Heart right ventricle (tissue), 16 donors: ENCODE data around the gene FBRS. TPM values are rescaled to one million over a fixed set of nuclear protein-coding genes. Genes with fewer than 3 reads are reported as not detected.

Experiments used
- ATAC-seq, 8 donors: fragments of 200-7000 bp; cut with Tn5 transposase; one replicate each; pipeline ENCODE4 v1.9.1; 2020; ENCODE audit warnings: mild to moderate bottlenecking in 8 of 8, moderate library complexity in 8 of 8, moderate number of reproducible peaks in 1 of 8
- DNase-seq, 2 donors: peaks; one replicate each; pipeline ENCODE4 v3.0.0-alpha.2; 2020
- H3K27ac ChIP-seq, 10 donors: fragments of 200-600 bp; sonication (generic) in 2 of 10; one replicate each; pipeline versions ENCODE4 v1.5.0 to v1.8.0; 2020 to 2022; ENCODE audit warnings: mild to moderate bottlenecking in 3 of 10
- H3K27me3 ChIP-seq, 7 donors: fragments of 200-600 bp; one replicate each; pipeline ENCODE4 v1.8.0; 2021 to 2022; ENCODE audit warnings: mild to moderate bottlenecking in 2 of 7
- H3K36me3 ChIP-seq, 9 donors: fragments of 200-600 bp; sonication (generic) in 1 of 9; one replicate each; pipeline versions ENCODE4 v1.5.0 to v1.8.0; 2020 to 2022; ENCODE audit warnings: mild to moderate bottlenecking in 2 of 9
- H3K4me1 ChIP-seq, 9 donors: fragments of 200-600 bp; sonication (generic) in 1 of 9; one replicate each; pipeline versions ENCODE4 v1.5.0 to v1.8.0; 2020 to 2022; ENCODE audit warnings: mild to moderate bottlenecking in 4 of 9
- H3K4me3 ChIP-seq, 10 donors: fragments of 200-600 bp; sonication (generic) in 2 of 10; one replicate each; pipeline versions ENCODE4 v1.5.0 to v1.8.0; 2020 to 2022; ENCODE audit warnings: mild to moderate bottlenecking in 7 of 10, moderate library complexity in 2 of 10
- H3K9me3 ChIP-seq, 11 donors: fragments of 200-600 bp in 10 of 11; sonication (generic) in 2 of 11; one replicate each; pipeline versions ENCODE4 v1.5.0 to v1.8.0; 2013 to 2022; ENCODE audit warnings: mild to moderate bottlenecking in 2 of 11, control low read depth in 1 of 11, moderate library complexity in 1 of 11
- whole genome bisulfite sequencing, 2 donors: extraction: QIAGEN DNeasy Blood & Tissue Kit; methylation state at CpG; one replicate each; pipeline ENCODE4 v1.1.7; 2013; ENCODE audit warnings: inconsistent platforms in 1 of 2; 5-methylcytosine and 5-hydroxymethylcytosine counted together
- intact Hi-C, 10 donors: fragments of 100-400 bp; cut with DNase I; formaldehyde crosslinking; loops; one replicate each; pipeline versions ENCODE4 v1.11.1 to v1.14.2; 2022
- polyA plus RNA-seq, 2 donors: library from polyadenylated mRNA; stranded (reverse); fragments of 200-250 nt; gene quantifications; one replicate each; pipeline ENCODE4 v1.2.3, GENCODE V29; 2013
- total RNA-seq, 10 donors: library from RNA; stranded (reverse); fragmentation: NEBNext Ultra II Directional in 3 of 10; extraction: Animal tissue kit (Norgen Biotek cat#: 25700) in 3 of 10; gene quantifications; one replicate each; pipeline versions ENCODE4 v1.2.1 to v1.2.4, GENCODE V29; 2021 to 2023
- TF ChIP-seq, protein P1 (sequence below), 9 donors: fragments of 200-600 bp; sonication (generic) in 2 of 9; IDR thresholded peaks; one replicate each; pipeline versions ENCODE4 v1.5.0 to v1.8.0; 2021 to 2022; ENCODE audit warnings: antibody characterized with exemption in 9 of 9, mild to moderate bottlenecking in 5 of 9, moderate library complexity in 1 of 9
- donor health status: Arrhythmogenic right ventricular cardiomyopathy.
- donor health status: ischemic (EF 13 %, LVEDD 7.1; RV severe dilation, severe dysfunction).
- donor health status: healthy with polysubstance abuse.
- donor health status: DM: no; HTN: yes; CAD: no.
- donor health status: DM: no; HTN: no; CAD: no.
- donor health status: ischemic (EF 25% LVEDD 6.9; RV normal size, moderate dysfunction).
- donor health status: ischemic (EF 25% LVEDD 5.7; RV mildly dilated, moderate dysfunction).
- donor health status: healthy.
- donor health status: DM: yes; HTN: yes; CAD: no.
- donor health status: Ischemic cardiomyopathy.
- donor health status: ischemic (EF 35%, LVEDD 5.7; RV mildly dilated, moderate dysfunction).
- donor health status: nonischemic (EF 11% LVEDD 7.7; RV severe dilation, severe dysfunction).
- donor health status: DM: yes; HTN: yes; CAD: no.
- donor health status: PGD.
- donor health status: ischemic (EF 29% LVEDD 5.4; RV normal size, mild dysfunction).
- donor health status: nonischemic (EF 23%, LVEDD 6.1; RV moderate dilation, normal function).

The FBRS gene
- total and polyA plus RNA-seq, 12 donors = 24.6 to 40.2 (median 29.3) TPM

DNA sequence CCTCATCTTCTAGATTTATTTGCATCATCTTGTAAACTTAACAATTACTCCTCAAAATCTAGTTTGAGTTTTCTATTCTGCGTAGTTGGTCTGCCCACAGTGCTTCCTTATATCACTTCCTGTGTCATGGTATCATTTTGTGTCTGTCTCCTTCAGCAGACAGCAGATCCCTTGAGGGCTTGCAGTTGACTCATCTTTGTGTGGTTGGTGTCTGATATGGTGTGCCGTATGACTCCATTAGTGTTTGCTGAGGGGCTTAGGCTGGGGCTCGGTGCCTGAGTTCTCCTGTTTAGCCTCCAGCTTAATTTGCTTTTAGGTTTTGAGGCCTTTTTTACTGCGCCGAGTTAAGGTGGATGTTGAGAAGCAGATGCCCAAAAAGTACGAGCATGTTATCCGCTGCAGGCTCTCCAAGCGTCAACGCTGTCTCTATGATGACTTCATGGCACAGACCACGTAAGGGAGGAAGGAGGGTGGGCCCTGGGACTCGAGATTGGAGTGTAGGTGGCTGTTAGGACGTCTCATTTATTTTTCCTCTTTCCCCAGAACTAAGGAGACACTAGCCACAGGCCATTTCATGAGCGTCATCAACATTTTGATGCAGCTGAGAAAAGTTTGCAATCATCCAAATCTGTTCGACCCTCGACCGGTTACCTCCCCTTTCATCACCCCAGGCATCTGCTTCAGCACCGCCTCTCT, 57.7 kb downstream of the FBRS start:
- ATAC-seq = peak in 2 of 8 donors; percentile 19 to 44

GRCh38 chr16:30720086-30720485, 61.9 kb downstream of the FBRS start:
- H3K4me3 ChIP-seq = no peak overlapping the region
- H3K9me3 ChIP-seq = no peaks in the 10 kb centered on the region
- peaks cover 0 to 26% (median 0%) of the 10 kb centered on the region in 9 donors for H3K4me1 ChIP-seq
- ATAC-seq (no peak), DNase-seq (no peak)
- TF ChIP-seq, protein P1, sequence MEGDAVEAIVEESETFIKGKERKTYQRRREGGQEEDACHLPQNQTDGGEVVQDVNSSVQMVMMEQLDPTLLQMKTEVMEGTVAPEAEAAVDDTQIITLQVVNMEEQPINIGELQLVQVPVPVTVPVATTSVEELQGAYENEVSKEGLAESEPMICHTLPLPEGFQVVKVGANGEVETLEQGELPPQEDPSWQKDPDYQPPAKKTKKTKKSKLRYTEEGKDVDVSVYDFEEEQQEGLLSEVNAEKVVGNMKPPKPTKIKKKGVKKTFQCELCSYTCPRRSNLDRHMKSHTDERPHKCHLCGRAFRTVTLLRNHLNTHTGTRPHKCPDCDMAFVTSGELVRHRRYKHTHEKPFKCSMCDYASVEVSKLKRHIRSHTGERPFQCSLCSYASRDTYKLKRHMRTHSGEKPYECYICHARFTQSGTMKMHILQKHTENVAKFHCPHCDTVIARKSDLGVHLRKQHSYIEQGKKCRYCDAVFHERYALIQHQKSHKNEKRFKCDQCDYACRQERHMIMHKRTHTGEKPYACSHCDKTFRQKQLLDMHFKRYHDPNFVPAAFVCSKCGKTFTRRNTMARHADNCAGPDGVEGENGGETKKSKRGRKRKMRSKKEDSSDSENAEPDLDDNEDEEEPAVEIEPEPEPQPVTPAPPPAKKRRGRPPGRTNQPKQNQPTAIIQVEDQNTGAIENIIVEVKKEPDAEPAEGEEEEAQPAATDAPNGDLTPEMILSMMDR (IDR thresholded peaks at IDR 0.05) = no peak
- no peak overlapping the region for H3K27ac ChIP-seq
- H3K27me3 ChIP-seq = no peaks in the 10 kb centered on the region
- intact Hi-C loops = no loop called here
- 79 to 82% methylated on average over 11 of the region's 11 CpGs for WGBS, 2 donors
- peaks cover 12 to 100% (median 77%) of the 10 kb centered on the region in 9 donors for H3K36me3 ChIP-seq

More for the DNA sequence above, 57.7 kb downstream of the FBRS start:
- no peak for DNase-seq
- H3K9me3 ChIP-seq = no peaks in the 10 kb centered on the region
- WGBS, 2 donors = 74% methylated on average over 17 of the region's 17 CpGs
- no peaks in the 10 kb centered on the region for H3K27me3 ChIP-seq
- intact Hi-C loops = no loop called here
- H3K4me1 ChIP-seq = peaks cover 0 to 38% (median 0%) of the 10 kb centered on the region in 9 donors
- H3K27ac ChIP-seq = peak overlapping the region in 1 of 10 donors; percentile 86
- no peak overlapping the region for H3K4me3 ChIP-seq
- peaks cover 8 to 100% (median 75%) of the 10 kb centered on the region in 9 donors for H3K36me3 ChIP-seq
- TF ChIP-seq, protein P1 (IDR thresholded peaks at IDR 0.05) = no peak

Other genes starting within 250 kb of the FBRS start
- 10 to 100 TPM; 22.8 to 39.9 (median 29.7) TPM for gene DCTPP1, start 228.4 kb upstream of the FBRS start, total RNA-seq
- 10 to 100 TPM; 12.0 to 42.6 TPM for gene DCTPP1, start 228.4 kb upstream of the FBRS start, polyA plus RNA-seq
- gene SEPHS2, start 212.6 kb upstream of the FBRS start, total RNA-seq = 10 to 100 TPM; 23.5 to 49.3 (median 29.3) TPM
- gene SEPHS2, start 212.6 kb upstream of the FBRS start, polyA plus RNA-seq = 10 to 100 TPM; 17.3 to 47.0 TPM
- gene ITGAL, start 185.7 kb upstream of the FBRS start, total RNA-seq = 10 to 100 TPM in 1 of 10 donors, 1 to 10 TPM in 7, under 1 TPM in 2; 0.79 to 18.2 (median 1.9) TPM
- 1 to 10 TPM in 1 of 2 donors, under 1 TPM in 1; 0.52 to 1.2 TPM for gene ITGAL, start 185.7 kb upstream of the FBRS start, polyA plus RNA-seq
- gene ZNF768, start 131.9 kb upstream of the FBRS start, total RNA-seq = 10 to 100 TPM; 36.0 to 71.7 (median 43.3) TPM
- 10 to 100 TPM; 51.8 to 75.1 TPM for gene ZNF768, start 131.9 kb upstream of the FBRS start, polyA plus RNA-seq
- gene ZNF747, start 123.6 kb upstream of the FBRS start, total RNA-seq = 10 to 100 TPM in 7 of 10 donors, 1 to 10 TPM in 3; 8.5 to 14.3 (median 10.7) TPM
- 1 to 10 TPM; 8.5 to 9.2 TPM for gene ZNF747, start 123.6 kb upstream of the FBRS start, polyA plus RNA-seq
- gene ZNF764, start 100.1 kb upstream of the FBRS start, total RNA-seq = 10 to 100 TPM in 5 of 10 donors, 1 to 10 TPM in 5; 6.3 to 15.3 (median 10.3) TPM
- gene ZNF764, start 100.1 kb upstream of the FBRS start, polyA plus RNA-seq = 10 to 100 TPM in 1 of 2 donors, 1 to 10 TPM in 1; 5.6 to 11.7 TPM
- gene ZNF688, start 86.7 kb upstream of the FBRS start, total RNA-seq = 10 to 100 TPM in 7 of 10 donors, 1 to 10 TPM in 3; 6.3 to 16.2 (median 12.4) TPM
- 10 to 100 TPM in 1 of 2 donors, 1 to 10 TPM in 1; 9.3 to 23.8 TPM for gene ZNF688, start 86.7 kb upstream of the FBRS start, polyA plus RNA-seq
- 1 to 10 TPM; 2.8 to 8.4 (median 5.4) TPM for gene ZNF785, start 72.7 kb upstream of the FBRS start, total RNA-seq
- 1 to 10 TPM; 3.0 to 7.4 TPM for gene ZNF785, start 72.7 kb upstream of the FBRS start, polyA plus RNA-seq
- gene ZNF689, start 48.0 kb upstream of the FBRS start, total RNA-seq = 1 to 10 TPM; 4.0 to 7.4 (median 5.6) TPM
- gene ZNF689, start 48.0 kb upstream of the FBRS start, polyA plus RNA-seq = 1 to 10 TPM; 2.7 to 3.1 TPM
- 10 to 100 TPM in 9 of 10 donors, 1 to 10 TPM in 1; 9.9 to 23.9 (median 16.7) TPM for gene PRR14, start 7.5 kb upstream of the FBRS start, total RNA-seq
- gene PRR14, start 7.5 kb upstream of the FBRS start, polyA plus RNA-seq = 10 to 100 TPM; 26.8 to 58.1 TPM
- 10 to 100 TPM; 40.1 to 60.6 (median 46.7) TPM for gene SRCAP, start 40.7 kb downstream of the FBRS start, total RNA-seq
- 10 to 100 TPM in 1 of 2 donors, 1 to 10 TPM in 1; 2.6 to 26.3 TPM for gene SRCAP, start 40.7 kb downstream of the FBRS start, polyA plus RNA-seq
- gene PHKG2, start 90.0 kb downstream of the FBRS start, total RNA-seq = 10 to 100 TPM; 12.1 to 21.3 (median 15.0) TPM
- 10 to 100 TPM; 29.1 to 40.7 TPM for gene PHKG2, start 90.0 kb downstream of the FBRS start, polyA plus RNA-seq
- gene CFAP119, start 103.6 kb downstream of the FBRS start, total RNA-seq = 1 to 10 TPM in 5 of 10 donors, under 1 TPM in 5; 0.44 to 2.2 (median 0.90) TPM
- 1 to 10 TPM; 1.9 to 2.3 TPM for gene CFAP119, start 103.6 kb downstream of the FBRS start, polyA plus RNA-seq
- gene RNF40, start 103.9 kb downstream of the FBRS start, total RNA-seq = 10 to 100 TPM; 33.0 to 69.9 (median 42.6) TPM
- 10 to 100 TPM; 40.2 to 50.2 TPM for gene RNF40, start 103.9 kb downstream of the FBRS start, polyA plus RNA-seq
- gene ZNF629, start 128.8 kb downstream of the FBRS start, total RNA-seq = 10 to 100 TPM; 20.3 to 35.5 (median 27.6) TPM
- gene ZNF629, start 128.8 kb downstream of the FBRS start, polyA plus RNA-seq = 10 to 100 TPM in 1 of 2 donors, 1 to 10 TPM in 1; 7.3 to 15.4 TPM
- 10 to 100 TPM; 24.2 to 31.3 (median 27.0) TPM for gene BCL7C, start 235.6 kb downstream of the FBRS start, total RNA-seq
- gene BCL7C, start 235.6 kb downstream of the FBRS start, polyA plus RNA-seq = 10 to 100 TPM; 30.5 to 68.8 TPM
- gene CTF1, start 238.2 kb downstream of the FBRS start, total RNA-seq = 10 to 100 TPM in 9 of 10 donors, 1 to 10 TPM in 1; 8.6 to 28.2 (median 19.9) TPM
- gene CTF1, start 238.2 kb downstream of the FBRS start, polyA plus RNA-seq = 10 to 100 TPM in 1 of 2 donors, 1 to 10 TPM in 1; 6.5 to 10.4 TPM